GM12892 (cell line): ENCODE results near the gene OR5AU1.

Source experiments
- POLR2A ChIP-seq: IDR thresholded peaks from 2 replicates; pipeline ENCODE4 v1.6.1; 2011; ENCODE audit warnings: low read depth, low read length, control low read depth
- POLR2AphosphoS5 ChIP-seq: IDR thresholded peaks from 2 replicates; pipeline ENCODE4 v1.6.1; 2011; ENCODE audit warnings: low read depth, low read length, control low read depth

GRCh38 chr14:21192447-21192822, 36.6 kb upstream of the OR5AU1 start:
- TF ChIP-seq POLR2A (no peak), POLR2AphosphoS5 (no peak)
